Measurements from ENCODE around the gene CDC25C.

The CDC25C gene

DNA sequence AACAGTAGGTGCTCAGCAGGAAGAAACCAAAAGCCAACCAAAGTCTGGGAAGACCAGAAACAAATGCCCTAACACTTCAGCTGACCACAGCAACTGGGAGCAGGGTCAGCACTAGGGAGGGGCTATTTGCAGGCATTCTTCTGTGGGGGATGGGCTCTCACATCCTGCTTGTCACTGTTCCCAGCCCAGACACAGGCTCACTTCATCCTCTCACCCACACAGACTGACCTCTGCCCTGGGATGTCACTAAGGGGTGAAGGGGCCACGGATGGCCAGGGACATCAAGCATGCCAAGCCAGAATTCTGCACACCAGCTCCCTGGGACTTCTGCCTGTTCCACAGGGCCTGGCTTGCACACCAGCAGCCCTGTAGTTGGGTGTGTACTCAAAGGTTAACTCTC is 85.9 kb downstream of the CDC25C start:
- Histone ChIP-seq H3K36me3 (ENCODE audit: control insufficient read depth in 1 of 2, insufficient read depth in 2 of 2, low read length in 2 of 2) (no peaks in the 10 kb centered on the region), H3K9me3 (ENCODE audit: control insufficient read depth in 1 of 2, low read length in 2 of 2) (no peaks in the 10 kb centered on the region), H3K27ac (ENCODE audit: low read length) (no peak overlapping the region), H3K27me3 (ENCODE audit: low read depth, low read length) (peaks cover 9% of the 10 kb centered on the region), H3K4me3 (ENCODE audit: low read depth in 1 of 2, low read length in 2 of 2) (no peak overlapping the region), H3K4me1 (ENCODE audit: control insufficient read depth in 1 of 2, insufficient read depth in 2 of 2, low read length in 2 of 2) (peaks cover 0 to 16% of the 10 kb centered on the region in 2 donors)

DNA sequence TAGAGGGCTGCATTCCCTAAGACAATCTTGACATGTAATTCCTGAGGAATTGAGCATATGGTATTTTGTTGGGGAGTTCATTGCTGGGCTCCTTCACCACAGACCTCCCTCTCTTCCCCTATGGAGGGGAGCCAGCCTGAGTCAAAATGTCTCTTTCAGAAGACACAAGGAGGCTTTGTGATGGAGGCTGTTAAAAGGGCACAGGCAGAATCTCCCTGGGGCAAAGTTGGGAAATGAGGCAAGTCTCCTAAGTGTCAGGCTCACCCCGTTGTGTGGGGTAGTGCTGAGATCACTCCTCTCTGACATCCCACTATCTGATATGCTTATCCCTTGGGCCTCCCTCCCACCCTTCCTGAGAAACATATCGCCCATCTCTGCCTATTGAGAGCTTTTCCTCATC is 87.8 kb downstream of the CDC25C start:
- H3K27me3 ChIP-seq (ENCODE audit: low read depth, low read length), result peaks cover 11% of the 10 kb centered on the region
- H3K36me3 ChIP-seq (ENCODE audit: control insufficient read depth in 1 of 2, insufficient read depth in 2 of 2, low read length in 2 of 2), result no peaks in the 10 kb centered on the region
- no peak overlapping the region for H3K4me3 ChIP-seq (ENCODE audit: low read depth in 1 of 2, low read length in 2 of 2)
- H3K9me3 ChIP-seq (ENCODE audit: control insufficient read depth in 1 of 2, low read length in 2 of 2), result no peaks in the 10 kb centered on the region
- H3K4me1 ChIP-seq (ENCODE audit: control insufficient read depth in 1 of 2, insufficient read depth in 2 of 2, low read length in 2 of 2), result peaks cover 0 to 16% of the 10 kb centered on the region in 2 donors
- H3K27ac ChIP-seq (ENCODE audit: low read length), result no peak overlapping the region

DNA sequence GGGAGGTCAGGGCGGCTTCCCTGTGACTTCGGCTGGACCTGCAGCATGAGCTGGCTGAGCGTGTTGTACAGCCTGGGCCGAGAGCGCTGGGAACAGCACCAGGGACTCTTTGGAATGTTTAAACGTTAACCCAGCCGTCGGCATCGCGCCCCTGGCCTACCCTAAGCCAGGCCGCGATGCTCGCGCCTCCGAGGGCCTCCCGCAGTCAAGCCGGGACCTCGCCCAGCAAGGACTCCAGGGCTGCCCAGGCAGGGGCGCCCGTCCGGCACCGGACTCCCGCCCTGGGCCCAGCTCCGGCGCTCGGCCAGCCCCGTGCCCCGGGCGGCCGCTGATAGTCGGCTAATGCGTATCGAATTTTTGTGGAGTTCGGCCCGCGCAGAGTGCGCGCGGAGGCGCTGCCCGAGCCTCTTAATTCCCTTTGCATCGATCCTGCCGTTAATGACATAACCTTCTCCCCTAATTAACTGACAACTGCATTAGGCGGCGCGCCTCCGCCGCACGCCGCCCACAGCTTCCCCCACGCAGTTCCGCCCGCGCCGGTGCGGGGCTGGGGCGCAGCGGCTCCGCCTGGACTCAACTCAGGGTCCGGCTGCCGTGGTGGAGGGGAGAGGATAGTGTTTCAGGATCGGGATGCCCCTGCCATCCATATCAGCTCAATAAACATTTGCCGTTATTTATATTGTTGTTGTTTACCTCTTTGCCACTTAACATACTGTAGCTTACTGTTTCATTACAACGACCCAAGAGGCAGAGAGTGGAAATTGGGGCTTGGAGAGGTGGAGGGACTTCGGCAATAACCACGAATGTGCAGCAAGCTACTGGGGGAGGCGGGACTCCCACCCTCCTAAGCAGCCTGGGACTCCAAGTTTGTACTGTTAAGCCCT is 89.7 kb downstream of the CDC25C start:
- peak overlapping the region; percentile 51 to 71 for H3K4me3 ChIP-seq (ENCODE audit: low read depth in 1 of 2, low read length in 2 of 2)
- no peaks in the 10 kb centered on the region for H3K36me3 ChIP-seq (ENCODE audit: control insufficient read depth in 1 of 2, insufficient read depth in 2 of 2, low read length in 2 of 2)
- H3K27ac ChIP-seq (ENCODE audit: low read length), result no peak overlapping the region
- peaks cover 0 to 16% of the 10 kb centered on the region in 2 donors for H3K4me1 ChIP-seq (ENCODE audit: control insufficient read depth in 1 of 2, insufficient read depth in 2 of 2, low read length in 2 of 2)
- peaks cover 11% of the 10 kb centered on the region for H3K27me3 ChIP-seq (ENCODE audit: low read depth, low read length)
- H3K9me3 ChIP-seq (ENCODE audit: control insufficient read depth in 1 of 2, low read length in 2 of 2), result no peaks in the 10 kb centered on the region

DNA sequence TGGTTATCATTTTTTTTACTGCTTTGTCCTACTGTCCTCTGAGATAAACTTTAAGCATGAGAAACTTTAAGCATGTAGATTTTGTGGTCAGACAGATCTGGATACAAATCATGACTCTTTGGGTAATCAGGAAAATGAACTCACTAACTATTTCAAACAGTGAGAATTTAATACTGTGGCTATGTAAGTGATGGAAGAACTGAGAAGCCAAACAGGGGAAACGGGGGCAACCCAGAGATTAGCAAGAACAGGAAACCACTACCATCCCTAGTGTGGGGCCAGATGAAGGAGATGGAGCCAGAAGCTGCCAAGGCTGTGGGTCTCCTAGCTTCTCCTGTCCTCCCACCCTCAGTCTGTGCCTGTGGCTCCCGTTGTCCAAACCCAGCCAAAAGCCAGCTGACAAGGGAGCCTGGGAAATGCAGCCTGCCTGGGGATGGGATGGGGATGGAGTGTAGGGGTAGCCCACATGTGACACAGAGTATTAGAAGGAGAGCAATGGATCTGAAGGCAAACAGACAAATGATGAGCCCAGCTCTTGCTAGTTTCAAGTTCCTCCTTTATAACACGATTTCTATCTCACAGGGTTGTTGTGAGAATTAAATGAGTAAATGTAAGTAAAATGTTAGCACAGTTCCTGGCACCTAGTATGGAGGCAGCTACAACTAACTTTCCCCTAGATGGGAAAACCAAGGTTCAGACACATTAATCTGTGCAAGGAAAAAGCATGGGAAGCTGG is 90.8 kb downstream of the CDC25C start:
- no peaks in the 10 kb centered on the region for H3K36me3 ChIP-seq (ENCODE audit: control insufficient read depth in 1 of 2, insufficient read depth in 2 of 2, low read length in 2 of 2)
- no peak overlapping the region for H3K4me3 ChIP-seq (ENCODE audit: low read depth in 1 of 2, low read length in 2 of 2)
- H3K4me1 ChIP-seq (ENCODE audit: control insufficient read depth in 1 of 2, insufficient read depth in 2 of 2, low read length in 2 of 2), result peaks cover 0 to 16% of the 10 kb centered on the region in 2 donors
- H3K27ac ChIP-seq (ENCODE audit: low read length), result no peak overlapping the region
- H3K27me3 ChIP-seq (ENCODE audit: low read depth, low read length), result peaks cover 11% of the 10 kb centered on the region
- no peaks in the 10 kb centered on the region for H3K9me3 ChIP-seq (ENCODE audit: control insufficient read depth in 1 of 2, low read length in 2 of 2)

DNA sequence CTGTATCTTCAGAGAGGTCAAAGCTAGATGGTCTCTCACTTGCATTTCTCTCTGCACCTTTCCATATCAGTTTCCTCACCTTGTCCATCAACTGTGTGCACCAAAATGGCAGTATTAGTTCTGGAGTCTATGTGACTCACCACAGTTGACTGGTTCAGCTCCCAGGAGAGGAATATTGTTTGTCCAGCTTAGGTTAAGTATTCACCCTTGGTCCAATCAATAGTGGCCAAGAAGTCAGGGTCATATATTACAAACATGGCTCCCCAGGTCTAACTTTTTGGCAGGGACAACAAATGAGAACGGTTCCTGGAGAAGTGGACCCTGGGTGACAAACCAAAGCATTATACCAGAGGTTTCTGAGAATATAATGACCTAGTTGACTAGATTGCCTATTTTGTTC is 93.6 kb downstream of the CDC25C start:
- H3K36me3 ChIP-seq (ENCODE audit: control insufficient read depth in 1 of 2, insufficient read depth in 2 of 2, low read length in 2 of 2), result no peaks in the 10 kb centered on the region
- H3K27ac ChIP-seq (ENCODE audit: low read length), result no peak overlapping the region
- peaks cover 11% of the 10 kb centered on the region for H3K27me3 ChIP-seq (ENCODE audit: low read depth, low read length)
- H3K4me1 ChIP-seq (ENCODE audit: control insufficient read depth in 1 of 2, insufficient read depth in 2 of 2, low read length in 2 of 2), result peaks cover 0 to 16% of the 10 kb centered on the region in 2 donors
- no peak overlapping the region for H3K4me3 ChIP-seq (ENCODE audit: low read depth in 1 of 2, low read length in 2 of 2)
- no peaks in the 10 kb centered on the region for H3K9me3 ChIP-seq (ENCODE audit: control insufficient read depth in 1 of 2, low read length in 2 of 2)

Measured in muscle layer of duodenum (tissue), 2 donors.